ENCODE results near the gene COPG2. TPM values are rescaled to one million over a fixed set of nuclear protein-coding genes. Genes with fewer than 3 reads are reported as not detected.

COPG2 gene
- total and polyA plus RNA-seq, 2 of the 8 experiments (the other 6 are each of a cell fraction or from before 2014, with no cell fraction given): 50.3 to 53.1 TPM

GRCh38 chr7:130488392-130489139 is 180.0 kb downstream of the COPG2 start:
- no peak overlapping the region for H3K27ac ChIP-seq (ENCODE audit: low read depth, low read length)
- no peak overlapping the region for H2BK5ac ChIP-seq (ENCODE audit: low read depth, low read length)
- peaks cover 0 to 8% (median 2%) of the 10 kb centered on the region in 4 experiments; a peak in 5 of 7 replicates for H3K27me3 ChIP-seq (replicated peaks in 1 of 4; ENCODE audit: control insufficient read depth in 3 of 4, extremely low read depth in 1 of 4, insufficient read depth in 3 of 4, low read length in 3 of 4)
- H2BK12ac ChIP-seq (ENCODE audit: low read depth, low read length): no peak overlapping the region
- no peak for DNase-seq (ENCODE audit: low read depth in 1 of 2, low spot score in 2 of 2)
- H4K8ac ChIP-seq (ENCODE audit: extremely low read depth, insufficient read depth, low read length): no peak overlapping the region
- no peak overlapping the region for H3K4me3 ChIP-seq (ENCODE audit: extremely low read depth in 1 of 4, insufficient read depth in 2 of 4, low read depth in 3 of 4, low read length in 4 of 4)
- ChIA-PET CTCF (ENCODE audit: partially characterized antibody) (interaction anchor here (0.8 to 4.5 kb wide), 7 partner anchors 9 to 245 kb away, joined by 3 to 19 read pairs (median 4); no protein-coding TSS in a partner anchor), POLR2A (ENCODE audit: partially characterized antibody) (interaction anchor here (0.7 to 2.4 kb wide), 8 partner anchors 8 to 284 kb away, joined by 3 to 12 read pairs (median 4); partner anchors contain the start of genes CEP41 and TMEM209)
- no peak overlapping the region for H3K23ac ChIP-seq (ENCODE audit: insufficient read length)
- no peak overlapping the region for H4K91ac ChIP-seq (replicated peaks; ENCODE audit: insufficient read length, low read length)
- no peak overlapping the region for H2BK120ac ChIP-seq (replicated peaks; ENCODE audit: low read depth, low read length)
- H3K9ac ChIP-seq (replicated peaks in 1 of 4; ENCODE audit: extremely low read depth in 1 of 4, low read depth in 3 of 4, low read length in 3 of 4): no peak overlapping the region
- H4K5ac ChIP-seq (ENCODE audit: insufficient read length, low read depth, low read length): no peak overlapping the region
- peaks cover 0 to 19% of the 10 kb centered on the region in 2 experiments; a peak in 2 of 4 replicates for H3K9me3 ChIP-seq (ENCODE audit: insufficient read depth in 2 of 2, low read depth in 1 of 2, low read length in 1 of 2)
- no peak overlapping the region for H2BK20ac ChIP-seq (ENCODE audit: low read length)
- FAIRE-seq: no peak
- peaks cover 0 to 11% (median 2%) of the 10 kb centered on the region in 4 experiments; a peak in 2 of 8 replicates for H3K36me3 ChIP-seq (ENCODE audit: control insufficient read depth in 2 of 4, insufficient read depth in 4 of 4, low read length in 3 of 4)
- H3K4ac ChIP-seq (replicated peaks; ENCODE audit: insufficient read length, low read depth, low read length): no peak overlapping the region
- WGBS, 2 experiments (ENCODE audit: extremely low coverage in 1 of 2, insufficient coverage in 1 of 2, insufficient read length in 1 of 2, insufficient replicate concordance in 2 of 2, low coverage in 1 of 2, low lambda C conversion rate in 2 of 2, missing lambda C conversion rate in 1 of 2): 86% methylated on average over 7 of the region's 7 CpGs; no CpG with 5 or more reads in 1 of the 2 experiments
- H3K56ac ChIP-seq (replicated peaks; ENCODE audit: insufficient read length, low read depth, low read length): no peak overlapping the region
- peaks cover 3 to 15% (median 5%) of the 10 kb centered on the region in 4 experiments for H3K4me1 ChIP-seq (replicated peaks in 1 of 4; ENCODE audit: control insufficient read depth in 3 of 4, insufficient read depth in 4 of 4, low read length in 3 of 4)
- TF ChIP-seq JUN (IDR thresholded peaks at IDR 0.05; ENCODE audit: low read depth, low read length) (no peak), YY1 (IDR thresholded peaks at IDR 0.05; ENCODE audit: low read depth, low read length) (no peak), TBP (IDR thresholded peaks at IDR 0.05; ENCODE audit: low read depth, low read length) (no peak), MAX (IDR thresholded peaks at IDR 0.05) (no peak), RNF2 (IDR thresholded peaks at IDR 0.05; ENCODE audit: borderline replicate concordance, low read depth, low read length, missing control alignments, poor library complexity, severe bottlenecking) (no peak)
- H3K79me2 ChIP-seq (ENCODE audit: control insufficient read depth in 1 of 2, insufficient read depth in 2 of 2, low read length in 2 of 2): peaks cover 0 to 59% of the 10 kb centered on the region in 2 experiments; a peak in 2 of 4 replicates
- peak overlapping the region in 1 of 2 experiments; percentile 69; a peak in 1 of 4 replicates for H3K4me2 ChIP-seq (ENCODE audit: insufficient read depth in 1 of 2, low read depth in 2 of 2, low read length in 2 of 2)
- H4K20me1 ChIP-seq (replicated peaks in 1 of 2; ENCODE audit: control insufficient read depth in 1 of 2, insufficient read depth in 2 of 2, low read length in 2 of 2): peaks cover 1 to 3% of the 10 kb centered on the region in 2 experiments
- no peak overlapping the region for H3K14ac ChIP-seq (ENCODE audit: insufficient read length)
- no peak overlapping the region for H2AK5ac ChIP-seq (ENCODE audit: low read depth, low read length)
- H2BK15ac ChIP-seq (ENCODE audit: low read length): no peak overlapping the region
- no peak overlapping the region for H3K18ac ChIP-seq (ENCODE audit: extremely low read depth, low read length)
- H3K23me2 ChIP-seq (ENCODE audit: low read depth, low read length): peaks cover 21% of the 10 kb centered on the region
- peaks cover 4% of the 10 kb centered on the region; the same call in 1 of the 2 replicates for H3K79me1 ChIP-seq (ENCODE audit: low read depth, low read length)
- H2AFZ ChIP-seq (ENCODE audit: low read length): no peak overlapping the region

Measured in H1 (cell line).